Neutrophil (primary cell): ENCODE results near the gene NAT9.

Experiments used
- H3K27ac ChIP-seq: fragments of 200-600 bp; sonication (generic); 2 replicates; pipeline ENCODE4 v1.5.1; 2016; ENCODE audit warnings: mild to moderate bottlenecking, moderate library complexity
- H3K27me3 ChIP-seq: fragments of 200-600 bp; sonication (generic); 2 replicates; pipeline ENCODE4 v1.6.0; 2016; ENCODE audit warnings: mild to moderate bottlenecking
- H3K36me3 ChIP-seq: fragments of 200-600 bp; sonication (generic); 2 replicates; pipeline ENCODE4 v1.5.1; 2017
- H3K4me1 ChIP-seq, 2 experiments: fragments of 200-600 bp in 1 of 2; sonication (generic) in 1 of 2; 1 replicate in 1 of 2; 2 replicates in 1 of 2; pipeline versions ENCODE4 v1.5.1 to v1.6.1; 2013 to 2016; ENCODE audit warnings: low read depth in 1 of 2, low read length in 1 of 2, mild to moderate bottlenecking in 1 of 2, moderate library complexity in 1 of 2; ENCODE audit not compliant: control insufficient read depth in 1 of 2, insufficient read depth in 1 of 2
- H3K4me3 ChIP-seq, 2 experiments: fragments of 200-600 bp in 1 of 2; sonication (generic) in 1 of 2; 1 replicate in 1 of 2; 2 replicates in 1 of 2; pipeline ENCODE4 v1.5.1; 2013 to 2016; ENCODE audit warnings: low read depth in 1 of 2, low read length in 1 of 2, mild to moderate bottlenecking in 1 of 2, moderate library complexity in 1 of 2
- H3K9me3 ChIP-seq: fragments of 200-600 bp; sonication (generic); 2 replicates; pipeline ENCODE4 v1.5.1; 2016
- TF ChIP-seq, protein P1 (sequence below): fragments of 200-600 bp; sonication (generic); IDR thresholded peaks from 2 replicates; pipeline ENCODE4 v1.5.1; 2016; ENCODE audit warnings: antibody characterized with exemption

NAT9 gene

DNA sequence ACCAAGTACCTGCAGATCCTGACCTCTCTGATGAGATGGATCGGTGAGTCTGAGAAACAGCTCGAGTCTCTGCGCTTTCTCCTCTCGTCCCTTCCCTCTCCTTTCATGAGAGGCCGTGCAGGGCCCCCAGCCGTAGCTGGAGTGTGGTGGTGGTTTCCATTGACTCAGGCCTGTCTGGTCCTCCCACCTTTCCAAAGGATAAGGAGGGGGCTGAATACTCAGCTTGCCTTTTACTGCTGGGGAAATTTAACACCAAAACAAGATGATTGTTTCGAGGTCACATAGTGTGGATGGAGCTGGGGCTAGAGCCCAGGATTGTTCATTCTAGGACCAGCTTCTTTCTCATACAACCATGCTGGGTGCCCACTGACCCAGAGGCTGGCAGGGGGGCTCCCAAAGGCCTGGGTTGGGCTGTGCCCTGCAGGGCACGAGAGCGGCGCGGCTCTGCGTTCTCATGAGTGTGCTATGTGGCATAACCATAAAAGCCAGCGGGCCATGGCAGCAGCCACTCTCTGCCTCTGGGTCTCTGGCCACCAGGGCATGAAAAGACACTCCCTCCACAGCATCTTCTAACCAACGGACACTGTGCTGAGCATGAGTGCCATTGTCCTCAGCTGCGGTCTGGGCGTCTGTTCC, 43.8 kb upstream of the NAT9 start:
- no peaks in the 10 kb centered on the region for H3K9me3 ChIP-seq

DNA sequence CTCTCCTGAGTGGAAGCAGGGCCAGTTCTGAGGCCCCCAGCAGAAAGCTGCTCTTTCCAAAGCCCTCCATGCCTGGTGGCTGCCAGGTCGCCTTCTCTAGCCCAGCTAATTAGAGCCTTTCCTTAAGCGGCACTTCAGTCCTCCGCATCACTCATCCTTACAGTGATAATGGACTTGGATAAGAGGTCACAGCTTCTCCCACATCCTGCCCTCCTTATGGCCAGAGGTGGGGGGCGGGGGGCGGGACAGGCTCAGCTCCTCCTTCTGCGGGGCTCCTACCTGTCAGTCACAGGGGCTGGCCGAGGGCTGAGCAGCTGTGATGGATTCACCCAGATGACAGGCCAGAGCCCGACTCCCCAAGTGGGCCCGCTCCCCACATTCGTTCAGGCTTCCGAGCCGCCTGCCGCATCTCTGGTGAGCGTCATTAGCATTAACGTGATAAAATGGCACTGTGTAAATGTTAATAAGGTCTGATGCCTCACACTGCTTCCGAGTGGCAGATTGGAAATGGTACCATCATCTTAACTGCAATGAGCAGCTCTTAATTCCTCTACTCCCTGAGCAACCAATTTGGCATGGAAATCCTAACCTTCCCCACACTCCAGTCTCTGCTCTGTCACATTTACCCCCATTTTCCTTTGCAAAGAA, 42.3 kb upstream of the NAT9 start:
- Histone ChIP-seq H3K27ac (no peak overlapping the region), H3K4me3 (no peak overlapping the region), H3K27me3 (no peaks in the 10 kb centered on the region), H3K9me3 (no peaks in the 10 kb centered on the region), H3K36me3 (peaks cover 65% of the 10 kb centered on the region), H3K4me1 (peaks cover 8% of the 10 kb centered on the region in 2 experiments)
- TF ChIP-seq, protein P1, sequence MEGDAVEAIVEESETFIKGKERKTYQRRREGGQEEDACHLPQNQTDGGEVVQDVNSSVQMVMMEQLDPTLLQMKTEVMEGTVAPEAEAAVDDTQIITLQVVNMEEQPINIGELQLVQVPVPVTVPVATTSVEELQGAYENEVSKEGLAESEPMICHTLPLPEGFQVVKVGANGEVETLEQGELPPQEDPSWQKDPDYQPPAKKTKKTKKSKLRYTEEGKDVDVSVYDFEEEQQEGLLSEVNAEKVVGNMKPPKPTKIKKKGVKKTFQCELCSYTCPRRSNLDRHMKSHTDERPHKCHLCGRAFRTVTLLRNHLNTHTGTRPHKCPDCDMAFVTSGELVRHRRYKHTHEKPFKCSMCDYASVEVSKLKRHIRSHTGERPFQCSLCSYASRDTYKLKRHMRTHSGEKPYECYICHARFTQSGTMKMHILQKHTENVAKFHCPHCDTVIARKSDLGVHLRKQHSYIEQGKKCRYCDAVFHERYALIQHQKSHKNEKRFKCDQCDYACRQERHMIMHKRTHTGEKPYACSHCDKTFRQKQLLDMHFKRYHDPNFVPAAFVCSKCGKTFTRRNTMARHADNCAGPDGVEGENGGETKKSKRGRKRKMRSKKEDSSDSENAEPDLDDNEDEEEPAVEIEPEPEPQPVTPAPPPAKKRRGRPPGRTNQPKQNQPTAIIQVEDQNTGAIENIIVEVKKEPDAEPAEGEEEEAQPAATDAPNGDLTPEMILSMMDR, result no peak

More for the DNA sequence above, 43.8 kb upstream of the NAT9 start:
- H3K36me3 ChIP-seq, result peaks cover 76% of the 10 kb centered on the region
- TF ChIP-seq, protein P1, result no peak
- H3K4me3 ChIP-seq, result no peak overlapping the region
- H3K27ac ChIP-seq, result no peak overlapping the region
- H3K4me1 ChIP-seq, result no peaks in the 10 kb centered on the region
- H3K27me3 ChIP-seq, result no peaks in the 10 kb centered on the region

DNA sequence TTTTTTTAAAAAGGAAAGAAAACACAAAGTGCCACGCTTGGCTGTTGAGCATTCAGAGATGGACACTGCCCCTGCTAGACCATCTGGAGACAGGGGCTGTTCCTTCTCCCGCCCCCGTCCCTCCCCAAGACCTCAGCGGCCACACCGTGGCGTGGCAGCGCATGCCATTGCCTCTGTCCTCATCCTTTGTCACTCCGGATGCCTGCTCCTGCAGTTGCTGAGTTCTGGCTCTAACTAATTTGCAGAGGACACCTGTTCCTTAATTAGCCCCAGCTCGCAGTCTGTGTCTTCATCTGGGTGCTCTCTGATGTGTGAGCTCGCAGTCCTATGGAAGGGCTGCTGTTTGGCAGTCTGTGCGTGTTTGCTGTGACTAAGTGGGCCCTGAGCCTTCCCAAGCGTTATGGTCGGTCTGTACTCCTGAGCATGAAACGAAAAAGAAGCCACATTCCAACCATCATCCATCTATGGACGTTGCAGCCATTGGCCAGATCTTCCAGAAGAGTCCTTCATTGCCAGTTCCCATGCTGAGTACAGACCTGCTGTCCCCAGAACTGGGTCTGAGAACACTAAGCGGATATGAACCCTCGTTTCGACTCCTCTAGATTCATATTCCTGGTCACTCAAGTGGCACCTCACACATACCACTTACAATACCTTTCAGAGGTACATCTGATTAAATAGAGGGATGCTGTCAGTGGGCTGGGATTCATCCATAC, 40.9 kb upstream of the NAT9 start:
- Histone ChIP-seq H3K9me3 (no peaks in the 10 kb centered on the region), H3K27ac (no peak overlapping the region), H3K4me3 (no peak overlapping the region), H3K4me1 (peaks cover 20% of the 10 kb centered on the region in 2 experiments), H3K27me3 (no peaks in the 10 kb centered on the region), H3K36me3 (peaks cover 54% of the 10 kb centered on the region)
- TF ChIP-seq, protein P1, result no peak

DNA sequence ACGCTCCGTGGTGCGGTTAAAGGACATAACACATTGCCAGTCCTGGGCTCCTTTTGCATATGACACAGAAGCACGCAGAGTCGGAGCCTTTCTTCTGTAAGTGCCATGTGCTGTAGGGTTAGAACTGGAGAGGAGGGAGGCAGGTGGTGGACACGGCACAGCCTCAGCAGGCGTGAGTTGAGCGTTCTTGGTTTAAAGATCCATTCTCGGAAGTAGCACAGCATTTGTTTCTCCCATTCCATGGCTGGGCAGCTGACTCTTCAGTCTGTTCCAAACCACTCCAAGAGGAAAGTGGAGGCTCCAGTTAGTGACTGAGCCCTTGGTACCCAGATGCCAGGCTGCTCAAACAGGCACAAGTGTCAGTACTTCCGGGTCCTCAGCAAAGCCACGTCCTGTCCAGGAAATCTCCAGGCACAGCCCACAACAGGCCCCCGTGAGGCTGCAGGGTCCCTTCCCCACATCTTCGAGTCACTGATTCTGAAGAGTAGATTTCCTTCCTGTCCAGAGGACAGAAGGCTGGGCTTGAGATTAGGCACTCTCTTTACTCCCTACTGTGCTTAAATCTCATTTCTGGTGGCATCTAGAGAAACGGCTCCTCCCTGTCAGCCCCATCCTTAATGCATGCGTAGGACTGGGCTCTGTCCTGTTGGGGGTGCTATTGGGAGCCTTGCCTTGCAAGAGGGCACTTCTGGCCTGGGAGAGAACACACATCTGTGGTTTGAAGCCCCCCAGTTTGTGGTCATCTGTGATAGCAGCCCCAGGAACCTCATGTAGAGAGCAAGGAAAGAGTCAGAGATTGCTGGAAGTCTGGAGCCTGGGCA, 39.6 kb upstream of the NAT9 start:
- Histone ChIP-seq H3K27me3 (no peaks in the 10 kb centered on the region), H3K9me3 (no peaks in the 10 kb centered on the region), H3K27ac (no peak overlapping the region), H3K4me1 (peaks cover 24 to 27% of the 10 kb centered on the region in 2 experiments), H3K36me3 (peaks cover 41% of the 10 kb centered on the region), H3K4me3 (no peak overlapping the region)
- TF ChIP-seq, protein P1, result no peak

DNA sequence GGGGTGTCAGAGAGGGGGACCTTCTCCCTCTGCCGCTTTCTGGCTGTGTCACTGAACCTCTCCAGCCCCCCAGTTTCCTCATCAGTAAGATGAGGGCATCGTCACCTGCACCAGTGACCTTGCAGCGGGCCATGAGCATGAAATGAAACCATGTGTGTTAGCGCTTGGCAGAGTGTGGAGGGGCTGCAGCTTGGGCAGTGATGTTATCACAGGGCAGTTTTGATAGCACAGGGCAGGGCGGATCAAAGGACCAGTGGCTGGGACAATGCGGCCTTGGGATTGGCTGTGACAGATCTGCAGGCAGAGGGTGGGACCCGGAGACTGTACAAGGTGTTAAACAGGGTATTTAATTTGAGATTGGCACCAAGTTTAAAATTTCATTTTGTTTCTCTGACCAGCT, 38.9 kb upstream of the NAT9 start:
- H3K4me1 ChIP-seq, result peaks cover 24 to 27% of the 10 kb centered on the region in 2 experiments
- H3K4me3 ChIP-seq, result no peak overlapping the region
- H3K27me3 ChIP-seq, result no peaks in the 10 kb centered on the region
- H3K36me3 ChIP-seq, result peaks cover 40% of the 10 kb centered on the region
- H3K27ac ChIP-seq, result no peak overlapping the region
- TF ChIP-seq, protein P1, result no peak
- no peaks in the 10 kb centered on the region for H3K9me3 ChIP-seq
